Activated CD4-positive, alpha-beta memory T cell treated with anti-CD3 and anti-CD28 coated beads, Interleukin-2, amount 10 ng/mL, durations not matched to agents 7 days and 5 days (primary cell): ENCODE measurements around the gene PEMT. TPM values are rescaled to one million over a fixed set of nuclear protein-coding genes. Genes with fewer than 3 reads are reported as not detected.
"Not testable (repeated sequence)": the region's sequence is repeated elsewhere in the genome, so short reads cannot be mapped to it uniquely, and the experiment has no call there.

Experiments used
- CTCF ChIA-PET: fragments of 350-600 bp; sonication (Branson Sonifier 250); formaldehyde crosslinking; loops from one replicate; lab custom pipeline; 2021; ENCODE audit warnings: antibody characterized with exemption, inconsistent platforms; lab: Charles Lee
- POLR2A ChIA-PET: fragments of 350-600 bp; sonication (Branson Sonifier 250); formaldehyde crosslinking; loops from one replicate; lab custom pipeline; 2021; ENCODE audit warnings: antibody characterized with exemption; lab: Charles Lee
- DNase-seq: peaks from one replicate; pipeline ENCODE4 v3.0.0-alpha.2; 2020
- H3K27ac Mint-ChIP-seq: one replicate; pipeline ENCODE4 v1.8.0; 2021; ENCODE audit warnings: mild to moderate bottlenecking, mixed read lengths
- H3K27me3 Mint-ChIP-seq: one replicate; pipeline ENCODE4 v1.8.0; 2021; ENCODE audit warnings: mixed read lengths
- H3K36me3 Mint-ChIP-seq: one replicate; pipeline ENCODE4 v1.8.0; 2021; ENCODE audit warnings: low read depth, mixed read lengths
- H3K4me1 Mint-ChIP-seq: one replicate; pipeline ENCODE4 v1.8.0; 2021; ENCODE audit warnings: mixed read lengths
- H3K4me3 Mint-ChIP-seq: one replicate; pipeline ENCODE4 v1.8.0; 2021; ENCODE audit warnings: mild to moderate bottlenecking, mixed read lengths
- H3K9me3 Mint-ChIP-seq: one replicate; pipeline ENCODE4 v1.8.0; 2021; ENCODE audit warnings: mixed read lengths
- total RNA-seq, 2 experiments: library from RNA; stranded (reverse); gene quantifications; one replicate each; pipeline ENCODE4 v1.2.3, GENCODE V29; 2021

Gene PEMT
- total RNA-seq, 2 experiments from 2014 or later: 17.2 to 22.0 TPM

- Mint-ChIP-seq H3K36me3 (peaks cover 3% of the 10 kb centered on the region), H3K27me3 (peaks cover 29% of the 10 kb centered on the region), H3K4me3 (no peak overlapping the region), H3K27ac (no peak overlapping the region), H3K9me3 (no peaks in the 10 kb centered on the region), H3K4me1 (peaks cover 14% of the 10 kb centered on the region)
- no peak for DNase-seq
- POLR2A ChIA-PET: interaction anchor here (0.5 kb wide), 1 partner anchor 125 kb away, joined by 3 read pairs; no protein-coding TSS in a partner anchor
- CTCF ChIA-PET: interaction anchor here (1.7 kb wide), 1 partner anchor 24 kb away, joined by 5 read pairs; the partner anchor contains the start of gene RASD1
Measured at GRCh38 chr17:17472333-17472920, 119.1 kb downstream of the PEMT start.

GRCh38 chr17:17469996-17470395 is 121.5 kb downstream of the PEMT start:
- Mint-ChIP-seq H3K4me3 (no peak overlapping the region), H3K4me1 (no peaks in the 10 kb centered on the region), H3K36me3 (no peaks in the 10 kb centered on the region), H3K27me3 (peaks cover 39% of the 10 kb centered on the region), H3K9me3 (no peaks in the 10 kb centered on the region), H3K27ac (no peak overlapping the region)
- DNase-seq: no peak
- ChIA-PET CTCF (no interaction called here), POLR2A (no interaction called here)

GRCh38 chr17:17469358-17469757 is 122.2 kb downstream of the PEMT start:
- DNase-seq: no peak
- Mint-ChIP-seq H3K36me3 (no peaks in the 10 kb centered on the region), H3K9me3 (no peaks in the 10 kb centered on the region), H3K4me3 (no peak overlapping the region), H3K4me1 (no peaks in the 10 kb centered on the region), H3K27ac (no peak overlapping the region), H3K27me3 (peaks cover 39% of the 10 kb centered on the region)
- POLR2A ChIA-PET: no interaction called here
- CTCF ChIA-PET: interaction anchor here (0.7 kb wide), 1 partner anchor 27 kb away, joined by 3 read pairs; no protein-coding TSS in a partner anchor

- H3K4me3 Mint-ChIP-seq: no peak overlapping the region
- ChIA-PET CTCF (interaction anchor here (0.7 to 1.4 kb wide), 2 partner anchors 28 to 29 kb away, joined by 3 to 4 read pairs; no protein-coding TSS in a partner anchor), POLR2A (no interaction called here)
- no peaks in the 10 kb centered on the region for H3K36me3 Mint-ChIP-seq
- H3K27me3 Mint-ChIP-seq: peaks cover 37% of the 10 kb centered on the region
- no peak overlapping the region for H3K27ac Mint-ChIP-seq
- no peaks in the 10 kb centered on the region for H3K9me3 Mint-ChIP-seq
- H3K4me1 Mint-ChIP-seq: no peaks in the 10 kb centered on the region
- DNase-seq: no peak
Measured at GRCh38 chr17:17468217-17469010, 123.1 kb downstream of the PEMT start.

- ChIA-PET POLR2A (no interaction called here), CTCF (interaction anchor here (1.4 kb wide), 1 partner anchor 29 kb away, joined by 4 read pairs; no protein-coding TSS in a partner anchor)
- H3K4me1 Mint-ChIP-seq: no peaks in the 10 kb centered on the region
- H3K36me3 Mint-ChIP-seq: no peaks in the 10 kb centered on the region
- no peak overlapping the region for H3K27ac Mint-ChIP-seq
- H3K27me3 Mint-ChIP-seq: peaks cover 30% of the 10 kb centered on the region
- no peaks in the 10 kb centered on the region for H3K9me3 Mint-ChIP-seq
- no peak for DNase-seq
- no peak overlapping the region for H3K4me3 Mint-ChIP-seq
Measured at GRCh38 chr17:17467720-17468119, 123.8 kb downstream of the PEMT start.

- CTCF ChIA-PET: interaction anchor here (0.6 to 1.4 kb wide), 2 partner anchors 14 to 30 kb away, joined by 3 to 4 read pairs; no protein-coding TSS in a partner anchor
- DNase-seq: no peak
- H3K4me3 Mint-ChIP-seq: no peak overlapping the region
- H3K36me3 Mint-ChIP-seq: no peaks in the 10 kb centered on the region
- H3K9me3 Mint-ChIP-seq: no peaks in the 10 kb centered on the region
- H3K27me3 Mint-ChIP-seq: peaks cover 24% of the 10 kb centered on the region
- H3K4me1 Mint-ChIP-seq: no peaks in the 10 kb centered on the region
- POLR2A ChIA-PET: no interaction called here
- H3K27ac Mint-ChIP-seq: no peak overlapping the region
Measured at GRCh38 chr17:17467016-17467415, 124.5 kb downstream of the PEMT start.

GRCh38 chr17:17466511-17466910 is 125.0 kb downstream of the PEMT start:
- Mint-ChIP-seq H3K9me3 (no peaks in the 10 kb centered on the region), H3K36me3 (no peaks in the 10 kb centered on the region), H3K27me3 (peaks cover 22% of the 10 kb centered on the region), H3K4me3 (no peak overlapping the region), H3K27ac (no peak overlapping the region), H3K4me1 (no peaks in the 10 kb centered on the region)
- no peak for DNase-seq
- ChIA-PET POLR2A (no interaction called here), CTCF (interaction anchor here (0.6 to 0.8 kb wide), 2 partner anchors 13 to 31 kb away, joined by 3 to 4 read pairs; no protein-coding TSS in a partner anchor)

GRCh38 chr17:17465878-17466277 is 125.6 kb downstream of the PEMT start:
- H3K27me3 Mint-ChIP-seq: peaks cover 20% of the 10 kb centered on the region
- H3K36me3 Mint-ChIP-seq, H3K27ac Mint-ChIP-seq, POLR2A ChIA-PET, DNase-seq, H3K9me3 Mint-ChIP-seq, H3K4me1 Mint-ChIP-seq, H3K4me3 Mint-ChIP-seq: not testable (repeated sequence)
- CTCF ChIA-PET: interaction anchor here (0.8 kb wide), 1 partner anchor 31 kb away, joined by 4 read pairs; no protein-coding TSS in a partner anchor

- POLR2A ChIA-PET: no interaction called here
- no peaks in the 10 kb centered on the region for H3K36me3 Mint-ChIP-seq
- no peak overlapping the region for H3K27ac Mint-ChIP-seq
- CTCF ChIA-PET: interaction anchor here (0.6 kb wide), 1 partner anchor 497 kb away, joined by 3 read pairs; no protein-coding TSS in a partner anchor
- no peak for DNase-seq
- H3K9me3 Mint-ChIP-seq: peaks cover 5% of the 10 kb centered on the region
- no peaks in the 10 kb centered on the region for H3K4me1 Mint-ChIP-seq
- no peak overlapping the region for H3K4me3 Mint-ChIP-seq
- peaks cover 15% of the 10 kb centered on the region for H3K27me3 Mint-ChIP-seq
Measured at GRCh38 chr17:17463821-17464220, 127.7 kb downstream of the PEMT start.

GRCh38 chr17:17462048-17462824 is 129.3 kb downstream of the PEMT start:
- no peaks in the 10 kb centered on the region for H3K4me1 Mint-ChIP-seq
- DNase-seq: no peak
- ChIA-PET POLR2A (no interaction called here), CTCF (interaction anchor here (1.2 kb wide), 1 partner anchor 107 kb away, joined by 3 read pairs; no protein-coding TSS in a partner anchor)
- no peak overlapping the region for H3K4me3 Mint-ChIP-seq
- H3K9me3 Mint-ChIP-seq: peaks cover 5% of the 10 kb centered on the region
- H3K27me3 Mint-ChIP-seq: peaks cover 12% of the 10 kb centered on the region
- no peaks in the 10 kb centered on the region for H3K36me3 Mint-ChIP-seq
- H3K27ac Mint-ChIP-seq: no peak overlapping the region

GRCh38 chr17:17460038-17460437 is 131.5 kb downstream of the PEMT start:
- peaks cover 2% of the 10 kb centered on the region for H3K27me3 Mint-ChIP-seq
- DNase-seq: no peak
- CTCF ChIA-PET: no interaction called here
- no peak overlapping the region for H3K27ac Mint-ChIP-seq
- H3K4me1 Mint-ChIP-seq: no peaks in the 10 kb centered on the region
- POLR2A ChIA-PET: no interaction called here
- H3K4me3 Mint-ChIP-seq: no peak overlapping the region
- no peaks in the 10 kb centered on the region for H3K36me3 Mint-ChIP-seq
- H3K9me3 Mint-ChIP-seq: peaks cover 5% of the 10 kb centered on the region

- no peak for DNase-seq
- no peak overlapping the region for H3K4me3 Mint-ChIP-seq
- POLR2A ChIA-PET: no interaction called here
- peaks cover 5% of the 10 kb centered on the region for H3K9me3 Mint-ChIP-seq
- H3K27me3 Mint-ChIP-seq: no peaks in the 10 kb centered on the region
- no peak overlapping the region for H3K27ac Mint-ChIP-seq
- CTCF ChIA-PET: no interaction called here
- H3K36me3 Mint-ChIP-seq: no peaks in the 10 kb centered on the region
- no peaks in the 10 kb centered on the region for H3K4me1 Mint-ChIP-seq
Measured at GRCh38 chr17:17457680-17458079, 133.8 kb downstream of the PEMT start.
